ENCODE data around the gene LEKR1.
"Not testable (repeated sequence)": the region's sequence is repeated elsewhere in the genome, so short reads cannot be mapped to it uniquely, and the experiment has no call there.

The LEKR1 gene

GRCh38 chr3:156910022-156910421 lies 83.9 kb downstream of the LEKR1 start:
- DNase-seq: no peak

- DNase-seq: not testable (repeated sequence)
These were observed 84.7 kb downstream of the LEKR1 start for GRCh38 chr3:156910831-156911230.

- DNase-seq: not testable (repeated sequence)
These were observed 88.1 kb downstream of the LEKR1 start for GRCh38 chr3:156914300-156914699.

GRCh38 chr3:156915372-156915771 lies 89.2 kb downstream of the LEKR1 start:
- no peak for DNase-seq

- DNase-seq: no peak
These were observed 92.6 kb downstream of the LEKR1 start for GRCh38 chr3:156918746-156919145.

GRCh38 chr3:156919818-156920217 lies 93.7 kb downstream of the LEKR1 start:
- no peak for DNase-seq

- DNase-seq: no peak
These were observed 94.2 kb downstream of the LEKR1 start for GRCh38 chr3:156920399-156920798.

GRCh38 chr3:156923349-156923748 lies 97.2 kb downstream of the LEKR1 start:
- DNase-seq: no peak

- DNase-seq: no peak
These were observed 112.6 kb downstream of the LEKR1 start for GRCh38 chr3:156938724-156939123.

- DNase-seq: no peak
These were observed 113.2 kb downstream of the LEKR1 start for GRCh38 chr3:156939315-156939714.

- no peak for DNase-seq
These were observed 115.2 kb downstream of the LEKR1 start for GRCh38 chr3:156941311-156941710.

- no peak for DNase-seq
These were observed 122.5 kb downstream of the LEKR1 start for GRCh38 chr3:156948402-156949210.

GRCh38 chr3:156952011-156952410 lies 125.9 kb downstream of the LEKR1 start:
- no peak for DNase-seq

- DNase-seq: no peak
These were observed 131.6 kb downstream of the LEKR1 start for GRCh38 chr3:156957715-156958114.

- no peak for DNase-seq
These were observed 136.9 kb downstream of the LEKR1 start for GRCh38 chr3:156963096-156963495.

GRCh38 chr3:156964577-156964976 lies 138.4 kb downstream of the LEKR1 start:
- peak; percentile 55 for DNase-seq

- DNase-seq: not testable (repeated sequence)
These were observed 140.2 kb downstream of the LEKR1 start for GRCh38 chr3:156966349-156966748.

- DNase-seq: no peak
These were observed 147.8 kb downstream of the LEKR1 start for GRCh38 chr3:156973954-156974353.

GRCh38 chr3:156974931-156975330 lies 148.8 kb downstream of the LEKR1 start:
- no peak for DNase-seq

- DNase-seq: no peak
These were observed 149.6 kb downstream of the LEKR1 start for GRCh38 chr3:156975721-156976120.

GRCh38 chr3:156976933-156977332 lies 150.8 kb downstream of the LEKR1 start:
- DNase-seq: no peak

GRCh38 chr3:156978481-156978961 lies 152.4 kb downstream of the LEKR1 start:
- no peak for DNase-seq

GRCh38 chr3:156981005-156981404 lies 154.9 kb downstream of the LEKR1 start:
- peak; percentile 42 for DNase-seq

GRCh38 chr3:156983559-156983958 lies 157.4 kb downstream of the LEKR1 start:
- DNase-seq: no peak

- no peak for DNase-seq
These were observed 159.6 kb downstream of the LEKR1 start for GRCh38 chr3:156985711-156986110.

All from HCEC 1CT (cell line).